Pulmonary artery endothelial cell (primary cell): ENCODE results near the gene MCF2L. TPM values are rescaled to one million over a fixed set of nuclear protein-coding genes. Genes with fewer than 3 reads are reported as not detected.

Experiments used
- DNase-seq: peaks from one replicate; pipeline ENCODE4 v3.0.0-alpha.2; 2011; ENCODE audit warnings: low read depth, low spot score
- total RNA-seq: library from RNA; depleted of rRNA; stranded (reverse); fragments of >200 nt; gene quantifications from 2 replicates; pipeline ENCODE4 v1.2.3, GENCODE V29; 2014

Gene MCF2L
- total RNA-seq, 1 donor from 2014 or later = under 0.01 TPM

GRCh38 chr13:113145496-113145895 is 176.5 kb downstream of the MCF2L start:
- no peak for DNase-seq

GRCh38 chr13:113145911-113146598 is 177.0 kb downstream of the MCF2L start:
- DNase-seq = no peak

DNA sequence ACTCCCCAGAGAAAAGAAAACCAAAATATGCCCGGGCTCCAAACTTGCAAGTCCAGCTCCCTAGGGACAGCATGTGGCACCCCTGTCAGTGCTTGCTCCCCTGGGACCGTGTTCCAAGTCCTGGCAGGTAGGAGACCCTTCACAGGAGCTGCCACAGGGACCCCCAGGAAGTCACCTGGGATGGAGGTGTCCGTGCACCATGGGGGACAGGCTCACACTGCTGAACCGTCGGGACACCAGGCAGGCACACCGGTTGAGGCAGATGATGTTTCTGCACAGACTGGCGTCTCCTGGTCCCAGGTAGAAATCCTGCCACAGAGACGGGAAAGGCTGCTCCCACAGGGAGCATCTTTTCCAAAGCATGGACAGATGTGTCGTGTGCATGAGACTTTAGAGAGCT is 177.7 kb downstream of the MCF2L start:
- DNase-seq = no peak

DNA sequence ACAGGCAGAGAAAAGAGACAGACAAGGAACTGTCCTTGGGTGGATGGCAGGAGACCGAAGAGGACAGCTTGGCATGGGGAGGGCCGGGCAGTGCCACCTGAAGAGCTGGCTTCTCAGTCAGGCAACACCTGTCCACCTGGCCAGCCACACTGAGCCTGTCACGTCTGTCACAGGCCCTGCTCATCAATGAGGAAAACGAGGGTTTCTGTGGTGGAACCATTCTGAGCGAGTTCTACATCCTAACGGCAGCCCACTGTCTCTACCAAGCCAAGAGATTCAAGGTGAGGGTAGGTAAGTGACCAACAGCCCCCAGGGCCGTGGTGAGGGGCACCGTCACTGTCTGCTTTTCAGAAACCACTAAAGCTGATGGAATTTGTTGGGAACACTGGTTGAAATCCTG is 178.2 kb downstream of the MCF2L start:
- no peak for DNase-seq

DNA sequence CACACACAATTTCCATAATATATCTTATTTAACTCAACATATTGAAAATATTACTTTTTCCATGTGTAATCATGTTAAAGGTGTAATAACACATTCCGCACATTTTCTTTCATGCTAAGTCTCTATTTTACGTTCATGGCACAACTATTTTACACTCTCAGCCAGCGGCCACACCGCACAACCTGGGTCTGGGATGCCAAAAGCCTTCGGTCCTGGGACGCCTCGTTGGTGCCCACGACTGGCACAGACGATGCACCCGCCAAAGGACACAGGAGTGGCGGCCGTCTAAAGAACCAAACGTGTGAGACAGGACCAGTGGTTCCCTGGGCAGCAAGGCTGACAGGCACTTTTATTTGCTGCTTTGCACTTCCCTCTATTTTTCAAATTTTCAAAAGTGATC is 179.4 kb downstream of the MCF2L start:
- DNase-seq = no peak

DNA sequence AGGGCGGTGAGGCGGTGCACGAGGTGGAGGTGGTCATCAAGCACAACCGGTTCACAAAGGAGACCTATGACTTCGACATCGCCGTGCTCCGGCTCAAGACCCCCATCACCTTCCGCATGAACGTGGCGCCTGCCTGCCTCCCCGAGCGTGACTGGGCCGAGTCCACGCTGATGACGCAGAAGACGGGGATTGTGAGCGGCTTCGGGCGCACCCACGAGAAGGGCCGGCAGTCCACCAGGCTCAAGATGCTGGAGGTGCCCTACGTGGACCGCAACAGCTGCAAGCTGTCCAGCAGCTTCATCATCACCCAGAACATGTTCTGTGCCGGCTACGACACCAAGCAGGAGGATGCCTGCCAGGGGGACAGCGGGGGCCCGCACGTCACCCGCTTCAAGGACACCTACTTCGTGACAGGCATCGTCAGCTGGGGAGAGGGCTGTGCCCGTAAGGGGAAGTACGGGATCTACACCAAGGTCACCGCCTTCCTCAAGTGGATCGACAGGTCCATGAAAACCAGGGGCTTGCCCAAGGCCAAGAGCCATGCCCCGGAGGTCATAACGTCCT is 180.0 kb downstream of the MCF2L start:
- DNase-seq = no peak

Other genes with a start within 250 kb of the MCF2L start
- gene F7, start 136.6 kb downstream of the MCF2L start, total RNA-seq = not detected in 2 replicates
- gene F10, start 153.6 kb downstream of the MCF2L start, total RNA-seq = 0.13 and 0.56 TPM in 2 replicates
- not detected in 2 replicates for gene PROZ, start 189.4 kb downstream of the MCF2L start, total RNA-seq
- 53.4 and 67.3 TPM in 2 replicates for gene PCID2, start 239.5 kb downstream of the MCF2L start, total RNA-seq
- gene CUL4A, start 240.4 kb downstream of the MCF2L start, total RNA-seq = 116 and 129 TPM in 2 replicates